Cardiac fibroblast (primary cell): ENCODE results near the gene METTL21C.

Experiments used
- DNase-seq, 2 donors: peaks; one replicate each; pipeline versions ENCODE4 v3.0.0 to v3.0.0-alpha.2; 2010; ENCODE audit warnings: low read depth in 2 of 2
- H3K4me3 ChIP-seq, 2 donors: replicated peaks in 1 of 2; 1 replicate in 1 of 2; 2 replicates in 1 of 2; pipeline ENCODE4 v1.5.1; 2011; ENCODE audit warnings: low read depth in 2 of 2, low read length in 2 of 2, mild to moderate bottlenecking in 2 of 2, moderate library complexity in 1 of 2
- TF ChIP-seq, protein P1 (sequence below): IDR thresholded peaks from one replicate; pipeline ENCODE4 v1.5.1; 2011; ENCODE audit warnings: low read depth, mild to moderate bottlenecking, low read length, inconsistent platforms

Gene METTL21C

DNA sequence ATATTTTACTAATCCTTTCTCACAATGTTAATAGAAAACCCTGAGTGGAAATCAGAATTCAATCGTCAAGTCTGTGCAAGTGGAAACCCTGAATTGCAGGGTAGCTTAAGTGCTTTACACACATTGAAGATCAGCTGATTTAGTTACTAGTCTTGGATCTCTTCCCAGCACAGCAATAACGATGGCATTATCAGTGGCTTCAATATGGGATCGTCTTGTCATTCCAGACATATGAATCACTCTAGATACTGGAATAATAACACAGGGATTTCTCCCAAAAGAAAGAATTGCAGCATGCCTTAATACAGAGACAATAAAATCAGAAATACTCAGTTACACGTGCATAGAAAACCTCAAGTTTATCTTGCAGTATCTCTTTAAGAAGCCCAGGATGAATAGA, 12.6 kb upstream of the METTL21C start:
- no peak overlapping the region for H3K4me3 ChIP-seq
- TF ChIP-seq, protein P1, sequence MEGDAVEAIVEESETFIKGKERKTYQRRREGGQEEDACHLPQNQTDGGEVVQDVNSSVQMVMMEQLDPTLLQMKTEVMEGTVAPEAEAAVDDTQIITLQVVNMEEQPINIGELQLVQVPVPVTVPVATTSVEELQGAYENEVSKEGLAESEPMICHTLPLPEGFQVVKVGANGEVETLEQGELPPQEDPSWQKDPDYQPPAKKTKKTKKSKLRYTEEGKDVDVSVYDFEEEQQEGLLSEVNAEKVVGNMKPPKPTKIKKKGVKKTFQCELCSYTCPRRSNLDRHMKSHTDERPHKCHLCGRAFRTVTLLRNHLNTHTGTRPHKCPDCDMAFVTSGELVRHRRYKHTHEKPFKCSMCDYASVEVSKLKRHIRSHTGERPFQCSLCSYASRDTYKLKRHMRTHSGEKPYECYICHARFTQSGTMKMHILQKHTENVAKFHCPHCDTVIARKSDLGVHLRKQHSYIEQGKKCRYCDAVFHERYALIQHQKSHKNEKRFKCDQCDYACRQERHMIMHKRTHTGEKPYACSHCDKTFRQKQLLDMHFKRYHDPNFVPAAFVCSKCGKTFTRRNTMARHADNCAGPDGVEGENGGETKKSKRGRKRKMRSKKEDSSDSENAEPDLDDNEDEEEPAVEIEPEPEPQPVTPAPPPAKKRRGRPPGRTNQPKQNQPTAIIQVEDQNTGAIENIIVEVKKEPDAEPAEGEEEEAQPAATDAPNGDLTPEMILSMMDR, result no peak
- DNase-seq, result peak; percentile 68 to 91

DNA sequence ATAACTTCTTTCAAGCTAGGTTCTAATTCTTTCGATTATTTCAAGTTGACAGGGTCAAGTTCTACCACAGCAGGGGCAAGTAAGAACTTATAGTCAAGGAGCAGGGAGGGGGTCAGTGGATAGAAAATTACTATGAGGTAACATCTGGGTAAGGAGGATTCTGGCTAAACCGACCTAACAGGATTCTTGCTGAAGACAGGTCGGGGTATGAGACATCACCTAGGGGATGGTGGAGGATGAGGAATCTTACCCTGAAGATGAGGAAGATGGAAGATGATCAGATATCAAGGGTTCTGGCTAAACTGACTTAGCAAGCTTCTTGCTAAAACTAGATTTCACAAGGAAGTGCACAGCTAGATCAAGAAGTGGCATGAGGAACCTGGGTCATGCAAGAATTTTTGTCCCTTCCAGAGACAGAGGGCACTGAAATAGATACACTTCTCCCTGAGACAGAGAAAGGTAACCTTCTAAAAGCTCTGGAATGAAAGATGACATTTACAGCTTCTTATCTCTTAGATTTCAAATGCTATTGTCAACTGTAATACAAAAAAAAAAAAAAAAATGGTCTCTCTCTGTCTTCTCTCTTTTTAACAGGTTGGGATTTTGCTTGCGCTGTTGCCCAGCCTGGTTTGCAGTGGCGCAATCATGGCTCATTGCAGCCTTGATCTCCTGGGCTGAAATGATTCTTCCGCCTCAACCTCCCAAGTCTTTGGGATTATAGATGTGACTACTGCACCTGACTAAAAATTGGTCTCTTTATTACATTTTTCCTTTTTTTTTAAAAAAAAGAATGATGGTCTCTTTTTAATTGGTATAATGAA, 9.6 kb upstream of the METTL21C start:
- H3K4me3 ChIP-seq, result no peak overlapping the region
- TF ChIP-seq, protein P1, result no peak
- DNase-seq, result no peak

DNA sequence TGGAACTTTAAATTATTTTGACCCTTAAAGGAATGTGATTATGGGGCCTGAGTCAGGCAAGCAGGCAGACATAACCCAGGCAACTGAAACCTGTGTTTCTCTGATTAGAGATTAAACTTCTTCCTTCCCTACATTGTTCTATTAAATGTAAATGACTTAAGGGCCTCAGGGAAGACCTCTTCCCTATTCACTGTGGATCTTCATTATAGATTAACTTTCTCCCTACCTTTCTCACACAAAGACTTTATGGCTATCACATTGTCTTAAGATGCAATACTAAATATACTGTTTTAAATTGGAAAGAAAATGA, 8.8 kb upstream of the METTL21C start:
- TF ChIP-seq, protein P1, result no peak
- no peak overlapping the region for H3K4me3 ChIP-seq
- DNase-seq, result no peak

DNA sequence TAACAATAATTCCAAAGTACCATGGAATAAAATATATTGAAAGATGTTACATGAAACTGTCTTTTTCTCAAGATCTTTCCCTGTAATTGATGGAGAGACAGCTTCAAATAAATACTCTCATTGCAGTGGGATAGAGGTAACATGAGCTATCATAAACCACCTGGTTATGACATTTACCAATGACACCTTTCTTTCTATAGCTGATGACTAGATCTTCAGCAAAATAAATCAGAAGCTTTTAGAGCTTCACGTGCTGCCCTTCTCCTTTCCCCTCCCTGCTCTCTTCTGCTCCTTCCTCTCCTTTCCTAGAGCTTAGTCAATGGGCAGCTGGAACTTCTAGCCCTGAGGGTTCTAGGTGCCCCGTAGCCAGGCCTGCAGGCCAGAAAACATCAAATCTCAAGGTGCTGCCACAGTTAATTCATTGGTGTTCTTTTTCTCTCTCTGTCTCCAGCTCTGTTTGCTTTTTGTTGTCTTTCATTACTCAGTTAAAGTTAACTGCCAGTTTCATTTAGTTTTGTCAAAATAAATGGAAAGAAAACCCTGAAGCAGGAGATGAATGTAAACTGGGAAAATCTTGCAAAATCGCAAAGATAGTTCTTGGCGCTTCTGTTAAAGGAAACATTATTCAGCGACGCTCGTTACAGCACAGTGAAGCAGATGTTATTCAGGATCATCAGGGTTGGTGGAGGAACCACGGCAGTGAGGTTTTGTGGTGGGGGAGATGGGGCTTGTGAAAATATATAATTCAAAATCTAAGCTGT, 8.3 kb upstream of the METTL21C start:
- no peak overlapping the region for H3K4me3 ChIP-seq
- TF ChIP-seq, protein P1, result no peak
- no peak for DNase-seq

DNA sequence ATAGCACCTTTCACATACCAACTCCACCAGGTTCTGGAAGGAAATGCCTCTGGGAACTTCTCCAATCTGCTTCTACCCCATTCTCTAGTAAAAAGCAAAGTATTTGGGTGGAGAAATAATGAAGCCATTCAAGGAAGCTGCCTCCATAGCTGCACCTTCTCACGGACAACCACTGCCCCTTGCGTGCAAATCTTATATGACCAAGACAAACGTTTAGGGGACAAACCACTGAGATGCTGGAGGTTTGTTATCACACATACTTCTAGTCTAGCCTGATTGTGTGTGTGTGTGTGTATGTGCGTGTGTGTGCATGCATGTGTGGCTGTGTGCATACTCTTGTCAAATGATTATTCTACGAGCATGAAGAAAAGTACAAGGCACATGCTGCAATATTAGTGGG, 6.5 kb upstream of the METTL21C start:
- no peak overlapping the region for H3K4me3 ChIP-seq
- TF ChIP-seq, protein P1, result no peak
- no peak for DNase-seq

DNA sequence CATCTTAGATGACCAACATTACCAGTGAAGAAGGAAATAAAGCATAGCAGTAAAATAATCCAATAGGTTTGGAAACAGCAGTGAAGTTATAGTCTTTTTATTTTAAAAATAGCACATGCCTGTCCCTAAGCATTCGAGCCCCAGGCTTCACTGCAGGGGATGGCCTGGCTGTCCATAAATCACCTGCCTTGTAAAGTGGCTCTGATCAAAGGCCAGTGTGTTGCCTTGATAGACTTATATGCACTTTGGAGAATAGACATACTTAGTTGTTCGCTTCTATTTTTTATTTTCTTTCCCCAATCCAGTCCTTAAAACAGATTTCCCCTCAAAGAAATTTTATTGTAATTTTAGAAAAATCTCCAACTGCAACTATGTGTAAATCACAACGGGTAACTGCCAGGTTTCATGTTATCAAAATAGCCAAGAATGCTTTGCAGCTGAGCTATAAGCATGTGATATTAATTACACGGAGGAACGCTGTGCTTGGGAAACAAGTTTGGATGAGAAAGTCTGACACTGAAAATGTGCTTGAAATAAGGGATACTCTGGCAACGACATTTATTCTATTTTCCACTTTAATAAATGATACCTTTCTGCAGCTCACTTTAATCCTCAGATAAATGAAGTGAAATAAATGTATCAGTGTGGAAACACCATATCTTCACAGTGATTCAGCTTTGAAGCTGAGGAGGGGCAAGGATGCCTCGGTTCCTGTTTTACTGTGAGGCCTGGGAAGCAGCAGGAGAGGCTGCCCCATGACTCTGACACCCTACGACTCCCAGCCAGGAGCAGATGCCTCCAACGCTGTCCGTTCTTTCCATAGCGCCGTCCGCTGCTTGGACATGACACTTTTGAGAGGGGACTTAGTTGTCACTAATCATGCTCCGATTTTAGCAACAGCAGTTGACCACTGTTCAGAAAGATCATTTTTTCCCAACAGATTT, 5.5 kb upstream of the METTL21C start:
- no peak overlapping the region for H3K4me3 ChIP-seq
- DNase-seq, result peak in 1 of 2 donors; percentile 58
- TF ChIP-seq, protein P1, result no peak
